DOHH2 (cell line): Measurements from ENCODE around the gene CTNNBL1.
"Not testable (repeated sequence)": the region's sequence is repeated elsewhere in the genome, so short reads cannot be mapped to it uniquely, and the experiment has no call there.

Experiments
- H3F3A ChIP-seq: fragments of 200-600 bp; sonication (generic), shearing (Covaris generic); 2 replicates; pipeline ENCODE4 v1.6.0; 2016; ENCODE audit warnings: antibody characterized with exemption, mild to moderate bottlenecking; ENCODE audit not compliant: control insufficient read depth, insufficient read depth
- H3K27ac ChIP-seq: fragments of 200-600 bp; sonication (generic); 2 replicates; pipeline ENCODE4 v1.5.1; 2014; ENCODE audit warnings: low read depth, mild to moderate bottlenecking, low read length, moderate library complexity
- H3K27me3 ChIP-seq: fragments of 200-600 bp; sonication (generic); 2 replicates; pipeline ENCODE4 v1.6.1; 2014; ENCODE audit warnings: mild to moderate bottlenecking, low read length, mixed read lengths; ENCODE audit not compliant: control insufficient read depth
- H3K36me3 ChIP-seq: fragments of 200-600 bp; sonication (generic); 2 replicates; pipeline ENCODE4 v1.6.1; 2014; ENCODE audit warnings: mild to moderate bottlenecking, low read length, moderate library complexity, mixed read lengths; ENCODE audit not compliant: control insufficient read depth
- H3K4me1 ChIP-seq: fragments of 200-600 bp; sonication (generic); 2 replicates; pipeline ENCODE4 v1.6.1; 2014; ENCODE audit warnings: mild to moderate bottlenecking, low read length, mixed read lengths; ENCODE audit not compliant: control insufficient read depth
- H3K4me2 ChIP-seq: fragments of 200-600 bp; sonication (generic); 2 replicates; pipeline ENCODE4 v1.6.0; 2014; ENCODE audit warnings: mild to moderate bottlenecking, low read length, moderate library complexity
- H3K4me3 ChIP-seq: fragments of 200-600 bp; sonication (generic); 2 replicates; pipeline ENCODE4 v1.5.1; 2014; ENCODE audit warnings: mild to moderate bottlenecking, low read length, mixed read lengths
- H3K79me2 ChIP-seq: fragments of 200-600 bp; sonication (generic); 2 replicates; pipeline ENCODE4 v1.6.1; 2014; ENCODE audit warnings: mild to moderate bottlenecking, low read length, mixed read lengths; ENCODE audit not compliant: control insufficient read depth
- H3K9me2 ChIP-seq: fragments of 200-600 bp; sonication (generic); replicated peaks from 2 replicates; pipeline ENCODE4 v1.6.1; 2014; ENCODE audit warnings: mild to moderate bottlenecking, low read length, mixed read lengths; ENCODE audit not compliant: control insufficient read depth
- H3K9me3 ChIP-seq: fragments of 200-600 bp; sonication (generic); 2 replicates; pipeline ENCODE4 v1.6.1; 2014; ENCODE audit warnings: antibody characterized with exemption, low read length, mixed read lengths; ENCODE audit not compliant: control insufficient read depth, insufficient read depth
- H4K20me1 ChIP-seq: fragments of 200-600 bp; sonication (generic); 2 replicates; pipeline ENCODE4 v1.6.0; 2014; ENCODE audit warnings: low read depth, mild to moderate bottlenecking, antibody characterized with exemption, low read length, moderate library complexity; ENCODE audit not compliant: control insufficient read depth, insufficient read depth
- CTCF ChIP-seq: fragments of 200-600 bp; sonication (generic); IDR thresholded peaks from one replicate; pipeline ENCODE4 v1.5.1; 2014; ENCODE audit warnings: antibody characterized with exemption, mild to moderate bottlenecking, low read depth, low read length; ENCODE audit not compliant: poor library complexity, severe bottlenecking
- EZH2phosphoT487 ChIP-seq: fragments of 200-600 bp; sonication (generic); IDR thresholded peaks from 2 replicates; pipeline ENCODE4 v1.6.1; 2017; ENCODE audit warnings: borderline replicate concordance, mild to moderate bottlenecking, antibody characterized with exemption, low read length, moderate library complexity, mixed read lengths

The CTNNBL1 gene

GRCh38 chr20:37700301-37700700, 6.5 kb downstream of the CTNNBL1 start:
- Histone ChIP-seq H4K20me1 (peaks cover 10% of the 10 kb centered on the region; the same call in 1 of the 2 replicates), H3K27me3 (no peaks in the 10 kb centered on the region), H3K4me3 (no peak overlapping the region), H3K9me3 (no peaks in the 10 kb centered on the region), H3K4me1 (peaks cover 10% of the 10 kb centered on the region; the same call in 1 of the 2 replicates), H3K27ac (no peak overlapping the region), H3K79me2 (peaks cover 89% of the 10 kb centered on the region), H3K9me2 (no peaks in the 10 kb centered on the region), H3F3A (no peaks in the 10 kb centered on the region), H3K4me2 (no peak overlapping the region), H3K36me3 (peaks cover 6% of the 10 kb centered on the region)
- no peak for TF ChIP-seq EZH2phosphoT487
- TF ChIP-seq CTCF: no peak

- H3K27me3 ChIP-seq, H3K4me1 ChIP-seq, H3K4me3 ChIP-seq, H4K20me1 ChIP-seq, H3K9me2 ChIP-seq, H3K9me3 ChIP-seq, H3K36me3 ChIP-seq, H3F3A ChIP-seq, H3K4me2 ChIP-seq, H3K27ac ChIP-seq: not testable (repeated sequence)
- H3K79me2 ChIP-seq: peaks cover 93% of the 10 kb centered on the region
These were observed 7.8 kb downstream of the CTNNBL1 start for GRCh38 chr20:37701676-37702075.

GRCh38 chr20:37702403-37703034, 8.7 kb downstream of the CTNNBL1 start:
- Histone ChIP-seq H3K9me2 (no peaks in the 10 kb centered on the region), H3K27me3 (no peaks in the 10 kb centered on the region), H3K4me2 (no peak overlapping the region), H3K27ac (no peak overlapping the region), H3K79me2 (peaks cover 97% of the 10 kb centered on the region), H3K4me1 (peaks cover under 1% of the 10 kb centered on the region; the same call in 1 of the 2 replicates), H3F3A (no peaks in the 10 kb centered on the region), H3K4me3 (no peak overlapping the region), H4K20me1 (peaks cover 10% of the 10 kb centered on the region; the same call in 1 of the 2 replicates), H3K9me3 (no peaks in the 10 kb centered on the region), H3K36me3 (no peaks in the 10 kb centered on the region; the same call in 1 of the 2 replicates)
- TF ChIP-seq CTCF: no peak
- TF ChIP-seq EZH2phosphoT487: no peak

- peaks cover 97% of the 10 kb centered on the region for H3K79me2 ChIP-seq
These were observed 9.4 kb downstream of the CTNNBL1 start for GRCh38 chr20:37703035-37703845.

More at GRCh38 chr20:37703035-37703845, 9.4 kb downstream of the CTNNBL1 start:
- H3K27me3 ChIP-seq: no peaks in the 10 kb centered on the region
- H3K4me1 ChIP-seq: no peaks in the 10 kb centered on the region
- H3K9me2 ChIP-seq: no peaks in the 10 kb centered on the region
- peaks cover 6% of the 10 kb centered on the region; the same call in 1 of the 2 replicates for H4K20me1 ChIP-seq
- no peaks in the 10 kb centered on the region for H3K9me3 ChIP-seq
- H3K27ac ChIP-seq: no peak overlapping the region
- no peaks in the 10 kb centered on the region for H3K36me3 ChIP-seq
- TF ChIP-seq EZH2phosphoT487: no peak
- no peak for TF ChIP-seq CTCF
- H3K4me2 ChIP-seq: no peak overlapping the region
- H3F3A ChIP-seq: no peaks in the 10 kb centered on the region
- H3K4me3 ChIP-seq: no peak overlapping the region
